NCI-H748 (cell line): ENCODE results near the gene CNIH1.
A peak's percentile ranks its signal among the peaks of the same experiment; 100 is the strongest.
"Not testable (repeated sequence)": the region's sequence is repeated elsewhere in the genome, so short reads cannot be mapped to it uniquely, and the experiment has no call there.

Source experiments
- DNase-seq: peaks from one replicate; lab custom pipeline; 2025; ENCODE audit not compliant: unreplicated experiment; lab: John Stamatoyannopoulos, UW

The CNIH1 gene

DNA sequence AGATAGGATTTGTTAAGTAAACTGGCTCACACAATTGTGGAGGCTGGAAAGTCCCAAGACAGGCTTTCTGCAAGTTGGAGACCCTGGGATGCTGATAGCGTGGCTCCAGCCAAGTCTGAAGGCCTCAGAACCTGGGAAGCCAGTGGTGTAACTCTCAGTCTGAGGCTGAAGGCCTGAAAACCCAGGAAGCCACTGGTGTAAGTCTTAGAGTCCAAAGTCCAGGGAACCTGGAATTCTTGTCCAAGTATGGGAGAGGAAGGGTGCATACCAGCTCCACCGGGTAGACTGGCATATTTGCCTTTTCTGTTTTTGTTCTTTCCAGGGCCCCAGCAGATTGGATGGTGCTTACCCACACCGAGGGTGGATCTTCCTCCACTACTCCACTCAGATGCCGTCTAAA, 29.5 kb upstream of the CNIH1 start:
- no peak for DNase-seq

DNA sequence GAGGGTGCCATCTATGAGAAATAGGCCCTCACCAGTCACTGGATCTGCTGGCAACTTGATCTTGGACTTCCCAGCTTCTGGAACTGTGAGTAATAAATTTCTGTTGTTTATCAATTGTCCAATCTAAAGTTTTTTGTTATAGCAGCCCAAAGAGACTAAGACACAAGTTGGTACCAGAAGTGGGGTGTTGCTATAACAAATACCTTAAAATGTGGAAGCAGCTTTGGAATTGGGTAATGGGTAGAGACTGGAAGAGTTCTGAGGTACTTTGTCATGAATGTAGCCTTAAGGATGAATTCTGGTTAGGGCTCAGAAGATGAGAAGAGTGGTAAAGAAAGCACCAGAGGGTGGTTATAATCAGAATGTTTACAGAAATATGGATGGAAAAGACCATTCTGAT, 26.1 kb upstream of the CNIH1 start:
- no peak for DNase-seq

- DNase-seq, result no peak
Observed at GRCh38 chr14:54465654-54466053, 24.5 kb upstream of the CNIH1 start.

DNA sequence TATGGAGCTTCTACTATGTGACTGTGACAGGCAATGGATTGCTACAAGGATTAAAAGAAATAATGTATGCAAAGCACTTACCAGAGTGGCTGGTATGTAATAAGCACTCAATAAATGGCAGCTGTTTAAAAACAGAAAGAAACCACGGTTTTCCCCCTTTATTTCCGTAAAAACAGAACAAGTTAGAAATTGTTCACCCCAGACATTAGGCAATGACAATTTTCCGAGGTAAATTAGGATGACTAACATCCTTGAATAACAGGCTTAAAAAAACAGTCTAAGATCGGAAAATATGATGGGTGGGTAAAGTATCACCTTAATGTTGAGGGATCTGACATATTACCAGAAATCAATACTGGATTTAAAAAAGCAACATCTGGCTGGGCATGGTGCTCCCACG, 20.9 kb upstream of the CNIH1 start:
- no peak for DNase-seq

GRCh38 chr14:54459106-54459505, 17.9 kb upstream of the CNIH1 start:
- DNase-seq, result no peak

DNA sequence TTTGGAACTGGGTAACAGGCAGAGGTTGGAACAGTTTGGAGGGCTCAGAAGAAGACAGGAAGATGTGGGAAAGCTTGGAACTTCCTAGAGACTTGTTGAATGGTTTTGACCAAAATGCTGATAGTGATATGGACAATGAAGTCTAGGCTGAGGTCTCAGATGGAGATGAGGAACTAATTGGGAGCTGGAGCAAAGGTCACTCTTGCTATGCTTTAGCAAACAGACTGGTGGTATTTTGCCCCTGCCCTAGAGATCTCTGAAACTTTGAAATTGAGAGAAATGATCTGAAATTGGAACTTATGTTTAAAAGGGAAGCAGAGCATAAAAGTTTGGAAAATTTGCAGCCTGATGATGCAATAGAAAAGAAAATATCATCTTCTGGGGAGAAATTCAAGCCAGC, 17.4 kb upstream of the CNIH1 start:
- not testable (repeated sequence) for DNase-seq

DNA sequence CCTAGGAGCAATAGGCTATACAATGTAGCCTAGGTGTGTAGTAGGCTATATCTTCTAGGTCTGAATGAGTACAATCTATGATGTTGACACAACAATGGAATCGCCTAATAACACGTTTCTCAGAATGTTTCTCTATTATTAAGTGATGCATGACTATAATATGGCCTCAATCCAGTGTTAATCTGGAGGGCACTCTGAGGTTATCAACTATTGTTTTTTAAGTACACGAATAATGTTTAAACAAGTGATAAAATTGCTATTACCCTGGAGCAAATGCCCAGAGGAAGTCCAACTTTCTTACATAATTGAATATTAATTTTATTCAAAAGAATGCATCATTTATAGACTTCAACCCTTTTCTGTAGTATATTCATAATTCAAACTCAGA, 16.4 kb upstream of the CNIH1 start:
- no peak for DNase-seq

DNA sequence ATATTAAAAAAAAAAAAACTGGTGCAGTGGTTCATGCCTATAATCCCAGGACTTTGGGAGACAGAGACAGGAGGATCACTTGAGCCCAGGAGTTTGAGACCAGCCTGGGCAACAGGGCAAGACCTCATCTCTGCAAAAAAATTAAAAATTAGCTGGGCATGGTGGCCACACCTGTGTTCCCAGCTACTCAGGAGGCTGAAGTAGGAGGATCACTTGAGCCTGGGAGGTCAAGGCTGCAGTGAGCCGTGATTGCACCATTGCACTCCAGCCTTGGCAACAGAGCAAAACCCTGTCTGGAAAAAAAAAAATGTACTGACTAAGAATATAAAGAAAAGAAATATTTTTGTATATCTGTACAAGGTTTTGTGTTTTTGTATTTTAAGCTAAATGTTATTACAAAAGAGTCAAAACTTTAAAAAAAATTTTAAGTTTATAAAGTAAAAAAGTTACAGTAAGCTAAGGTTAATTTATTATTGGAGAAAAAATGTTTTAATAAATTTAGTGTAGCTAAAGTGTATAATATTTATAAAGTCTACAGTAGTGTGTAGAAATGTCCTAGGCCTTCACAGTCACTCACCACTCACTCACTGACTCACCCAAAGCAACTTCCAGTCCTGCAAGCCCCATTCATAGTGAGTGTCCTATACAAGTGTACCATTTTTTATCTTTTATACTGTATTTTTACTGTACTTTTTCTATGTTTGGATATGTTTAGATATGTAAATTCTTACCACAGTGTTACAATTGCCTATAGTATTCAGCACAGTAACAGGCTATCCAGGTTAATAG, 15.8 kb upstream of the CNIH1 start:
- not testable (repeated sequence) for DNase-seq

GRCh38 chr14:54455363-54455762, 14.2 kb upstream of the CNIH1 start:
- no peak for DNase-seq

- DNase-seq, result not testable (repeated sequence)
Observed at GRCh38 chr14:54453990-54454389, 12.8 kb upstream of the CNIH1 start.

DNA sequence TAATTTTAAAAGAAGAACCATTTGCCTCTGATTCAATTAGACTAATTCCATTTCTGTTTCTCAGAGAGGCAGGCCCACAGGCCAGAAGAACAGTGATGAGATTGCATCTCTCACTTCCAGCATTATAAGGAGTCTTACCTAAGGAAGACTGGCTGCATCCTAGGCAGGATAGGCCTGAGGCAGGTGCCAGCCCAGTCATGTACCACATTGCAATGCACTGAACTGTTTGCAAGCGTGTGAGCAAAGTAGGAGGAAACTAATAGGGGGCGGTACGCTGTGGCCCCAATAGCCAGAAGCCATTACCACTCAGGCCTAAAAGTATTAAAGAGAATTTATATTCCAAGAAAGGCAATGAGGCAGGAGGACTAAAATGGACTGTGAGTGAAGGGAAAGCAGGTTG, 12.1 kb upstream of the CNIH1 start:
- no peak for DNase-seq

GRCh38 chr14:54451961-54452360, 10.8 kb upstream of the CNIH1 start:
- no peak for DNase-seq

DNA sequence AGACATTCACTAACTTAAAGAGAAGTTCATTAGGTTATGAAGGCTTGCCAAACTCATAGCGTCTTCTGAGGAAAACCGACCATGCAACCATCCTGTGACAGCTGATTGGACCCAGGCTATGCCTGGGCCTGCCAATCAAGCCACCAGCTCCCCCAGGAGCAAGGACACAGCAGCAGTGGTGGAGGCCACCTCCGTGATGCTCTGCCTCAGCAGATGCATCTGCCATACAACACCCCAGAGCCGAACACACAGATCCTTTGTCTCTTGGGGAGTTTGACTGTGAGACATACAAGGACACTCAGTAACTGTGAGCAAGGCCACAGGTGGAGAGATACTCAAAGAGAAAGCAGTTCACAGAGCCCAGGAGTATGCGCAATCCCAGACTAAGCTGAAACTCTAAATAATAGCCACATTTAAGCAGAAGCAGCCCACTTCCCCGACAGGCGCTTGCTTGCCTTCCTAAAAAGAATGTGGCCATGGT, 10.0 kb upstream of the CNIH1 start:
- no peak for DNase-seq

DNA sequence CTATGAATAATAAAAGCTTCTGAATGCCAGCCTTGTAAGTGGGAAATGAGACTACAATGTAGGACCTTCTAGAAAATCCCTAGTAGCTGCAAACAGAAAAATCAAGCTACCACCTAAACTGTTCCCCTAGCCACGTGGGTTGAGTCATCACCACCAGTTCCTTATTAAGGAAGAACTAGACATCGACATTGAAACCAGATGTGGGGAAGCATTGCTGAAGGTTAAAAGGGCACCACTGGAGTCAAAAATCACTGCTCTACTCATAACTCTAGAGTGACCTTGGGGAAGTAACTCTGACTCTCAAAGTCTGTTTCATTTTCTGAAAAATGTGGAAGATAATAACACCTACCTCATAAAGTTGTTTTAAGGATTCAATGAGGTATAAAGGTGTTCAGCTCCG, 9.4 kb upstream of the CNIH1 start:
- DNase-seq, result no peak

DNA sequence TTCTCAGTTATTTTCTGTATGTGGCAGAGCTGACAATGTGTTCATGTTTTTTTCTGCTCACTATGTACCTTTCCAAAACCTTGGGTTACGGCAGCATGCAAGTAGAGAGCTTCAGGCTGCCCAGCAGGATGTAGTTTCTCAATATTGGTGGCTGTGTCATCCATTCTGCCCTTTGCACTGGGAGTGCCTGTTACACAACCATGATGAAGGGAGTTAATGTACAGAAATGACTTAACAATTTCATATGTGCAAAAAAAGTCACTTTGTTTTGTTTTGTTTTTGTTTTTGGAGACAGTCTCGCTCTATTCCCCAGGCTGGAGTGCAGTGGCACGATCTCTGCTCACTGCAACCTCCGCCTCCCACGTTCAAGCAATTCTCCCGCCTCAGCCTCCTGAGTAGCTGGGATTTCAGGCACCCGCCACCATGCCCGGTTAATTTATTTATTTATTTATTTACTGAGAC, 6.1 kb upstream of the CNIH1 start:
- no peak for DNase-seq

DNA sequence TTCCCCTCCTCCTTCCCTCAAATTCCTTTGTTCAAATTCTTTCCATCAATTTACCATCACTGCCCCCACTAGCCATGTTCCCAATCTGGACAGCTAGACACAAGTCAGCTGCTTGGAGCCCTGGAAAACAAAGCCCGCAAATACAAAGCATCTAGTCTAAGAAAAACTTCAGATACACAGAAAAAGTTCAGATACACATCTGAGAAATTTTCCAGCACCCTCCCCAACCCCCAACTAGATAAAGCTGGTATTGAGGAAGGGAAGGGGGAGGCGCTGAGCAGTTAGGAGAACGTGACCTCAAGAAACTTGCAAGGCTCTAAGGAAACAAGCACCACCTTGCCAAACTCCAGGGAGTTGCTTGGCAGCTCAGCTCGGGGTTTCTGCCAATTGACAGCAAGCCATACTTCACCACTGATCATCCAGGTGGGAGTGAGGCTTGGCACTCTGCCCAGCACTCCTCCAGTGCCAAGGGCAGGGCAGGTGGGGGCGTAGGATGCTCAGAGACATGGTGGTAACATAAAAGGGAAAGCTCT, 5.1 kb upstream of the CNIH1 start:
- DNase-seq, result peak; percentile 76

DNA sequence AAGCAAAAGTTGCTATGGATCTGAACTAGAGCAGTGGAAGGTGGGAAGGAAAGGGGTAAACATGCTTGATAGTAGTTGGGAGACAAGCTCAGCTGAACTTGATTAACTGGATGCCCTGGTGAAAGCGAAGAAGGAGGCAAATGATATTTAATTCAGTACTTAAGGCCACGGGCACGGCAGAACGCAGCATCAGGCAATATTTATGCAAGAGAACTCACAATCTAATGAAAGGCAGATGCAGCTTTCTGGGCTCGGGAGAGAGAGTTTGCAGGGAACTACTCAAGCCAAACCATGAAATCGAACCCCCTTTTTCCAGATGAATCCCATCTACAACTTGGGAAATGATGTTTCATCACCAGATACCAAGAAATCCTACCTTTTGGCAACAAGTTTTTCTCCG, 3.5 kb upstream of the CNIH1 start:
- DNase-seq, result no peak

DNA sequence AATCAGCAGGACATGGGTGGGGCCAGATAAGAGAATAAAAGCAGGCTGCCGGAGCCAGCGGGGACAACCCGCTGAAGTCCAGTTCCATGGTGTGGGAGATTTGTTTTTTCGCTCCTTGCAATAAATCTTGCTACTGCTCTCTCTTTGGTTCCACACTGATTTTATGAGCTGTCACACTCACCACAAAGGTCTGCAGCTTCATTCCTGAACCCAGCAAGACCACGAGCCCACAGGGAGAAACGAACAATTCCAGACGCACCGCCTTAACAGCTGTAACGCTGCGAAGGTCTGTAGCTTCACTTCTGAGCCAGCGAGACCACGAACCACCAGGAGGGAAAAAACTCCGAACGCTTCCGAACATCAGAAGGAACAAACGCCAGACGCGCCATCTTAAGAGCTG, 2.8 kb upstream of the CNIH1 start:
- DNase-seq, result no peak

GRCh38 chr14:54442961-54443360, 1.8 kb upstream of the CNIH1 start:
- DNase-seq, result not testable (repeated sequence)

DNA sequence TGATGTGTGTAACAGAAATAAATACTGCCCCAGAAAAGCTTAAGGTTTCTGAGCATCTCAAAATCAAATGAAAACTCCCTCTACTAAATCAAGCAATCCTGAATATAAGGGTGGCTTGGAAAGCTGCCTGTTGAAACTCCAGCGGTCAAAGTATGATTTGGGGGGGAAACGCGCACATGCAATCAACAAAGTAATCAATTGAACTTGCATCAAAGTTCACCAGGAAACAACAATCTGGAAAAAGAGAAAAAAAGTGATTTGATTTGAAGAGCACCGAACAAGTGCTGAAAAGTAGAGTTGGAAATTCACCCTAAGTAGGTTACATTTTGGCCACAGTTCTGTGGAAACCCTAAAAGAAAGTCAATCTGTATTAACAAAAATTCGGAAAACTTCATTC, 700 bp downstream of the CNIH1 start:
- peak; percentile 33 for DNase-seq

DNA sequence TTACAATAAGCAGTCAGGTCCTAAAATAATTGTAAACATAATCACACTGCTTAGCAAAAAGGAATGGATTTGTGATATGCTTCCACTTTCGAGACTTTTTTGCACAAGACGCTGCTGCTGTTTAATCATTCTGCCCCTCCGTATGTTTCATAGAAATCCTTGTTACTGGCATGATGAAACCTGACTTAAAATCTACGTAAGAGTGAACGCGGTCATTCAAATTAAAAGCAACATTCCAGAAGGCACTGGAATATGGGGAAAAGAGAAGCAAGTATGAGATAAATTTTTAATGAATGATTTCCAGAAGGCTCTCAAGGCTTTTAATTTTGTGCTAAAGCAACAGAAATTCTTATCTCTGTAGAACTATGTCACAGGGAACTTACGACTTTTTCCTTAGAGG, 1.1 kb downstream of the CNIH1 start:
- DNase-seq, result no peak

- peak; percentile 5 for DNase-seq
Observed at GRCh38 chr14:54438703-54439102, 2.5 kb downstream of the CNIH1 start.

DNA sequence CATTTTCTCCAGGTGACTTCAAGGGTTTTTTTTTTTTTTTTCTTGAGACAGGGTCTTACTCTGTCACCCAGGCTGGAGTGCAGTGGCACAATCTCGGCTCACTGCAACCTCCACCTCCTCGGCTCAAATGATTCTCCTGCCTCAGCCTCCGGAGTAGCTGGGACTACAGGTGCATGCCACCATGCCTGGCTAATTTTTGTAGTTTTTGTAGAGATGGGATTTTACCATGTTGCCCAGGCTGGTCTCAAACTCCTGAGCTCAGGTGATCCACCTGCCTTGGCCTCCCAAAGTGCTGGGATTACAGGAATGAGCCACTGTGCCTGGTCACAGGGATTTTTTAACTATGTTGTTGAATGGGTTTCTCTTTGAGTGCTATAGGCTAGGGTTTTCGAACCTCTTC, 3.2 kb downstream of the CNIH1 start:
- DNase-seq, result not testable (repeated sequence)
